ENCODE measurements around the gene LRP5.

LRP5 gene

DNA sequence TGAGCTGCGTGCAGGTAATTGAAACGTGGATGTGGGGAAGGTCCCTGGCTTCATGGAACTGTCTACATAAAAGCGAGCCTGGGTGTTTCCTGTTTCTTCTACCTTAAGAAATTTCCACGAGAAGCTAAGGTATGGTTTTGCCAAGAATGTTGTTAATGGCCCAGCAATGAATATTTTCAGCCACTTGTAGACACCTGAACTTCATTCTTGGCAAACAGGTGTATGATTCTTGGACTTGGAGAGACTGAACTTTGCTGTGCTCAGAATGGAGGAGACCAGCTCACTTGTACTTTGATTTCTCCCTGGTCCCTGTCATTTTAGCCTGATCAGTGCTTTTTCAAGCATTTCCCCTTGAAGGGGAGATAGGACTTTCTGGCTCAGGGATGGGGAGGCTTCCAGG is 20.8 kb downstream of the LRP5 start:
- TF ChIP-seq, protein P1, sequence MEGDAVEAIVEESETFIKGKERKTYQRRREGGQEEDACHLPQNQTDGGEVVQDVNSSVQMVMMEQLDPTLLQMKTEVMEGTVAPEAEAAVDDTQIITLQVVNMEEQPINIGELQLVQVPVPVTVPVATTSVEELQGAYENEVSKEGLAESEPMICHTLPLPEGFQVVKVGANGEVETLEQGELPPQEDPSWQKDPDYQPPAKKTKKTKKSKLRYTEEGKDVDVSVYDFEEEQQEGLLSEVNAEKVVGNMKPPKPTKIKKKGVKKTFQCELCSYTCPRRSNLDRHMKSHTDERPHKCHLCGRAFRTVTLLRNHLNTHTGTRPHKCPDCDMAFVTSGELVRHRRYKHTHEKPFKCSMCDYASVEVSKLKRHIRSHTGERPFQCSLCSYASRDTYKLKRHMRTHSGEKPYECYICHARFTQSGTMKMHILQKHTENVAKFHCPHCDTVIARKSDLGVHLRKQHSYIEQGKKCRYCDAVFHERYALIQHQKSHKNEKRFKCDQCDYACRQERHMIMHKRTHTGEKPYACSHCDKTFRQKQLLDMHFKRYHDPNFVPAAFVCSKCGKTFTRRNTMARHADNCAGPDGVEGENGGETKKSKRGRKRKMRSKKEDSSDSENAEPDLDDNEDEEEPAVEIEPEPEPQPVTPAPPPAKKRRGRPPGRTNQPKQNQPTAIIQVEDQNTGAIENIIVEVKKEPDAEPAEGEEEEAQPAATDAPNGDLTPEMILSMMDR (IDR thresholded peaks at IDR 0.05) = no peak
- no peaks in the 10 kb centered on the region for H3K36me3 ChIP-seq
- intact Hi-C loops (cut with DNase I; ENCODE audit: low total_unique reads) = no loop called here
- DNase-seq = no peak
- peaks cover 3 to 91% (median 64%) of the 10 kb centered on the region in 4 donors for H3K4me1 ChIP-seq
- H3K4me3 ChIP-seq = no peak overlapping the region
- no peaks in the 10 kb centered on the region for H3K9me3 ChIP-seq
- H3K27ac ChIP-seq = peak overlapping the region; percentile 61 to 71
- no peaks in the 10 kb centered on the region for H3K27me3 ChIP-seq

DNA sequence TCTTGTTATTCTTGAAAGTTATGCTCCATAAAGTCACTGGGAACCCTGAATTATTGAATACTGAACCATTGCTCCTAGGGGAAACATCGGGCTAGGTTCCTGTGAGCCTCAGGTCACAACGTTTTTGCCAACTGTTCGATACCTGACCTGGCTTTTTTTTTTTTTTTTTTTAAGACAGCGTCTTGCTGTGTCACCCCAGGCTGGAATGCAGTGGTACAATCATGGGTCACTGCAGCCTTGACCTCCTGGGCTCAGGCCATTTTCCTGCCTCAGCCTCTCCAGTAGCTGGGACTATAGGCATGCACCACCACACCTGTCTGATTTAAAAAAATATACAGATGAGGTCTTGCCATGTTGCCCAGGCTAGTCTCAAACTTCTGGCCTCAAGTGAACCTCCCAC is 22.5 kb downstream of the LRP5 start:
- TF ChIP-seq, protein P1 (IDR thresholded peaks at IDR 0.05) = no peak
- no peaks in the 10 kb centered on the region for H3K9me3 ChIP-seq
- no peak overlapping the region for H3K4me3 ChIP-seq
- DNase-seq = no peak
- intact Hi-C loops (cut with DNase I; ENCODE audit: low total_unique reads) = no loop called here
- H3K27me3 ChIP-seq = no peaks in the 10 kb centered on the region
- peaks cover 3 to 91% (median 64%) of the 10 kb centered on the region in 4 donors for H3K4me1 ChIP-seq
- no peak overlapping the region for H3K27ac ChIP-seq
- no peaks in the 10 kb centered on the region for H3K36me3 ChIP-seq

DNA sequence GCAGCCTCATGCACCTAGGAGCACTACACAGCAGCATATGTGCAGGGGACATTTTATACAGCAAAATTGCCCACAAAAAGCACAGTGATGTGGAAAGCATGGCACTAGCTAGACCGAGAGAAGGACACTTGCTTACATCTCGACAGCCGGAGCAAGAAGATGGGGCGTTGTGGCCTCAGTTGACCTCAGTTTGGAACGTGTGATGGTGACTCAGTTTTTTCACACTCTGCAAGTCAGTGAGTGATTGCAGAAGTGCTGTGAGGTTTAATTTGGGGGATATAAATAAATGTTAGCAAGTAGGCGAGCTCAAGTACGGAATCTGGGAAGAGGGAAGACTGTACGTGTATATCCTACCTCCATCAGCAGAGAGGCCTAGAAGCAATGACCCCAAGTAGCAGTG is 23.3 kb downstream of the LRP5 start:
- H3K4me3 ChIP-seq = no peak overlapping the region
- TF ChIP-seq, protein P1 (IDR thresholded peaks at IDR 0.05) = no peak
- H3K27me3 ChIP-seq = no peaks in the 10 kb centered on the region
- no peaks in the 10 kb centered on the region for H3K36me3 ChIP-seq
- intact Hi-C loops (cut with DNase I; ENCODE audit: low total_unique reads) = no loop called here
- DNase-seq = no peak
- H3K9me3 ChIP-seq = no peaks in the 10 kb centered on the region
- peaks cover 3 to 91% (median 63%) of the 10 kb centered on the region in 4 donors for H3K4me1 ChIP-seq
- H3K27ac ChIP-seq = peak overlapping the region in 1 of 2 donors; percentile 22

DNA sequence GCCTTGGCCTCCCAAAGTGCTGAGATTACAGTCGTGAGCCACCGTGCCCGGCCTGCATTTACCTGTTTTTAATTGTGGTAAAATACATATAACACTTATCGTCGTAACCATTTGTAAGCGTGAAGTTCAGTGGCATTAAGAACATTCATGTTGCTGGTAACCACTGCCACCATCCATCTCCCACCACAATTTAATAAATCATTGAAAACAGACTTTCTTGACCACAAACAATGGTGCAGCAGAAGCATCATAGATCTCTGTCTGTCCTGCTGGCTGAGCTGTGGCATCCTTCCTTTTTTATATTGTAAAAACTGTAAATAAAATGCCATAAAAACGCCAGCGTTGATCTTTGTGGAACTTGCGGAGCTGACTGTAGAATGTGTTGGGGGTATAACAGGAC is 24.3 kb downstream of the LRP5 start:
- Histone ChIP-seq H3K27me3 (no peaks in the 10 kb centered on the region), H3K9me3 (no peaks in the 10 kb centered on the region), H3K27ac (peak overlapping the region; percentile 70 to 83), H3K4me1 (peaks cover 10 to 90% (median 62%) of the 10 kb centered on the region in 4 donors), H3K4me3 (no peak overlapping the region), H3K36me3 (no peaks in the 10 kb centered on the region)
- DNase-seq = no peak
- TF ChIP-seq, protein P1 (IDR thresholded peaks at IDR 0.05) = no peak
- intact Hi-C loops (cut with DNase I; ENCODE audit: low total_unique reads) = no loop called here

DNA sequence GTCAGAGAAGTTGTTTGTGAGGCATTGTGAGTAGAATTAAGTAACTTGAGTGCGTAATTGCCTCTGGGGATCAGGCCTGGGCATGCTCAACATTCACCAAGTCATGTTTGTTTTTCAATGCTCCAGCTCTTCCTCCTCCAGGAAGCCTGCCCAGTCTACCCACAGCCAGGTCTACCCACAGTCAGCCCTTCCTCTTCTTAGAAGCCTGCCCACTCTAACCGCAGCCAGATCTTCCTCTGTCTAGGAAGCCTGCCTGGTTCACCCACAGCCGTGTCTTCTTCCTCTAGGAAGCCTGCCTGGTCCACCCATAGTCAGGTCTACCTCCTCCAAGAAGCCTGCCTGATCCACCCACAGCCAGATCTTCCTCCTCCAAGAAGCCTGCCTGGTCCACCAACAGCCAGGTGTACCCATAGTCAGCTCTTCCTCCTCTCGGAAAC is 25.0 kb downstream of the LRP5 start:
- DNase-seq = no peak
- Histone ChIP-seq H3K36me3 (no peaks in the 10 kb centered on the region), H3K4me3 (no peak overlapping the region), H3K9me3 (no peaks in the 10 kb centered on the region), H3K4me1 (peaks cover 6 to 90% (median 63%) of the 10 kb centered on the region in 4 donors), H3K27ac (peak overlapping the region; percentile 70 to 83), H3K27me3 (no peaks in the 10 kb centered on the region)
- TF ChIP-seq, protein P1 (IDR thresholded peaks at IDR 0.05) = no peak
- intact Hi-C loops (cut with DNase I; ENCODE audit: low total_unique reads) = no loop called here

Measured in tibial artery (tissue), 4 donors.